ENCODE measurements around the gene TMEM91.
A peak's percentile ranks its signal among the peaks of the same experiment; 100 is the strongest.
"Not testable (repeated sequence)": the region's sequence is repeated elsewhere in the genome, so short reads cannot be mapped to it uniquely, and the experiment has no call there.

The TMEM91 gene

GRCh38 chr19:41376241-41376997 is at the start of gene TMEM91:
Gene TMEM91, plus strand, starts transcription at chr19:41376533. Its CDS starts 1,777 bp downstream, at chr19:41378310.
- peak; percentile 42 for DNase-seq

DNA sequence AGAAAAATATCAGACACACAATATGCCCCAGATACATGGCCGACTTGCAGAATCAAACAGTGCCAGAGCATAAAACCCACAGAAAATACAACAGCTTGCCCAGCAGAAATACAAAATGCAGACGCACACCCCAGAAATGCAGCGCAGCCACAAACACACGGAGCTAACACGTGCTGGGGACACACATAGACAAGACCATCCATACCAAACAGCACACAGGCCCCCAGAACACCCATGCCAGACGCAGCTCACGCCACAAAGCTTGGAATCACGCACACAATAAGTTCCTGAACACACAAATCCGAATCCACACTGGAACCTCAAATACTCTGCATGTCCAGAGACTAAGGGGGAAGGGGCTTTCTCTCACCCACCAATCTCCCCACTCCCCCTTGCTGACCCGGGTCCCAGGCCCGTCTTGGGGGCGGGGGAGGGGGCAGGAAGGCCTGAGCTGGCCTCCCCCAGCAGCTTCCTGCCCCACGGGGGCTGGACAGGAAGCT is 49.2 kb upstream of the TMEM91 start:
- no peak for DNase-seq

DNA sequence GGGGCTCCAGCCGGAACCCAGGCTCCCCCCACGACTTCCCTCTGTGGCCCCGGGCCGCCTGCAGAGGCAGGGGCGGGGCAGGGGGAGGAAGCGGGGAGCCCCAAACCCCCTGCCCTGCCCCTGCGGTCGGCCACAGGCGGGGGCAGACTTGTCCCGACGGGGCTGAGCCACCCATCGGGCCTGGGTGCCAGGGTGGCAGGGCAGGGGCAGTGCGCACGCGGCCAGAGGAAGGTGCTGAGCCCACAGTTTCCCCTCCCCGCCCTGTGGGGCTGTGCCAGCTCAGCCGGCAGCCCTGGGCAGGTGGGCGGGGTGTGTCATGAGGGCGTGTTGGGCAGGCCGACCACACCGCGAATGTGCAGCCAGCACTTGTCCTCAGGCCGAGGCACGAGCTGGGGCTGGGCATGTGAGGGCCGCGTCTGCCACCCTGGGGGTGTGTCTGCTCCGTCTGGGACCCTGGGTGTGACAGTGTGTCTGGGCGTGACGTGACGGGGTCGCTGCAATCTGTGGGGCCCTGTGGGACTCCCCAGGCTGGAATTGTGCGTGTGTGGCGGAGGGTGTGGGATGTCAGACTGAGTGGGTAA is 48.7 kb upstream of the TMEM91 start:
- peak; percentile 88 for DNase-seq

DNA sequence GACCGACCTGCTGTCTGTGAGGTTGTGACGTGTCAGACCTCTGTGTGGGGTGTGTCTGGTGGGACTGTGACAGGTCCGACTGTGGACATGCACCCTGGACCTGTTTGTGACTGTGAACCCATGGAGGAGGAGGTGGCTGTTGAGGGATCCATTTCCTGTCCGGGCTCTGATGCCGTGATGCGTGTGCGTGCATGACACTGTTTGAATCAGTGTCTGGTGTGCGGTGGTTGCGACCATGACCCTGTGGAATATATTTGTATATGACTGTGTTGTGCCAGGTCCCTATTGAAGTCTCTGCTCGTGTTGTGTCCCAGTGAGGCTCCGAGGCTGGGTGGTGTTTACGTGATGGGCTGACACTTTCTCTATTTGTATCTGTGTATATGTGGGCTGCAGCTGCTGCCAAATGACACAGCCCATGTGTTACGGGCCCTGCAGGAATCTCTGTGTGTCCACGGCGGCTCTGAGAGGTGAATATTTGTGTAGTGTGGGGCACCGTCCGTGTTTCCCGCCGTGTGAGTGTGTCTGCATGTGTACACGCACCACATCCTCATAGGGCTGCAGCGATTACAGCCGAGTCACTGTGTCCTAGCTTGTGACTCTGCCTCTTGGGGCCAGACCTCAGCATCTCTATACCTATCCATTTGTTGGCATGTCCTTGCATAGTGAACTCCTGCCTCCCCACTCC is 48.0 kb upstream of the TMEM91 start:
- DNase-seq: no peak

GRCh38 chr19:41328842-41329225 is 47.5 kb upstream of the TMEM91 start:
- no peak for DNase-seq

DNA sequence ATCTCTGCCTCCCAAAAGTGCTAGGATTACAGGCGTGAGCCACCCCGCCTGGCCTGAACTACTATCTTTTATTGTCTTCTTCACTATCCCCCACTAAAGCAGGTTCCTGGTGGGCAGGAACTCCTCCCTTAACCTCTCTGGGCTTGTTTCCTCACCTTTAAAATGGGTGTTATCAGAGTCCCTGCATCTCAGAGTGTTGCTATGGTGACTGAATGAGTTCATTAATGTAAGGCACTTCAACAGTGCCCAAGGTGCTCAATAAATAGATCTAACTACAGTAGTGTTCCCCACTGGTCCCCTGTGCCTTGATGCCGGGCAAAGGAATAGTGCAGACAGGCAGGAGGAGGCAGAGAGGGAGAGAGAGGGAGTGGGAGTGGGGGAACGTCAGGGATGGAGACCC is 45.9 kb upstream of the TMEM91 start:
- DNase-seq: no peak

- no peak for DNase-seq
Measured at GRCh38 chr19:41330946-41331678, 45.2 kb upstream of the TMEM91 start.

DNA sequence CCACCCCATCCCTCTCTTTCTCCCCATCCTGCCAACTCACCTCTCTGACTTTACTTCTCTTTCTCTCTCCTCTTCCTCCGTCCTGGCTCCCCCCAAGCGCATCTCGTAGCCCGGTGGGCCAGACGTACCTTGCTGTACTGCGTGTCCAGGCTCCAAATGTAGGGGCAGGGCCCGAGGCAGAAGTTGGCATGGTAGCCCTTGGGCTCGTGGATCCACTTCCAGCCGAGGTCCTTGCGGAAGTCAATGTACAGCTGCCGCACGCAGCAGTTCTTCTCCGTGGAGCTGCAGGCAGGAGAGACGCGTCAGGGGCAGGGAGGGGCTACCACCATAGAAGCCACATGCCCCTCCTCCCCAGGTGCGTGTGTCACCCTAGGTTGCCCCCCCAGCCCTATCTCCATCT is 44.3 kb upstream of the TMEM91 start:
- no peak for DNase-seq

GRCh38 chr19:41332468-41332867 is 43.9 kb upstream of the TMEM91 start:
- DNase-seq: no peak

DNA sequence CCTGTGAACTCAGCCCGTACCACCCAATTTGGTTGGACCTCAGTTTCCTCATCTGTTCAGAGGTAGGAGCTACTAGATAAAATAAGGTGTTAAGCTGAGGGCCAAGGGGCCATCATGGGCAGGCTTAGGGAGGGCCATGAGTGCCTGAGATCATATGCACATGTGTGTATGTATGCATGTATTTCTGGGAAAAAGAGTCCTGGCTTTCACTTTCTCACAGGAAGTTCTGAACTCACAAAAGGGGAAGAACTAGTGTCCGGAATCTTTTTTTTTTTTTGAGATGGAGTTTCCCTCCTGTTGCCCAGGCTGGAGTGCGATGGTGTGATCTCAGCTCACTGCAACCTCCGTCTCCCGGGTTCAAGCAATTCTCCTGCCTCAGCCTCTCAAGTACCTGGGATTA is 41.5 kb upstream of the TMEM91 start:
- DNase-seq: no peak

DNA sequence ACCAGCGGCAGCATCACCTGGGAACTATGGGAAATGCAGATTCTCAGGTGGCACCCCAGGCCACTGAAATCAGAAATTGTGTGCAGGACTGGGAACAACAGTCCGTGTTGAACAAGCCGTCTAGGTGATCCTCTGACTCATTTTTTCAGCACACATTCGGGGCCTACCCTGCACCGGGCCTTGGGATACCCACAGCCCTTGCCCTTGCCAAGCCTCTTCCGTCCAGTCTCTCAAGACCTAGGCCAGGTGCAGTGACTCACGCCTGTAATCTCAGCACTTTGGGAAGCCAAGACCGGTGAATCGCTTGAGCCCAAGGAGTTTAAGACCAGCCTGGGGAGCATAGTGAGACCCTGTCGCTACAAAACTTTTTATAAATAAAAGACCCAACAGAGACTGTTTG is 40.9 kb upstream of the TMEM91 start:
- DNase-seq: no peak

DNA sequence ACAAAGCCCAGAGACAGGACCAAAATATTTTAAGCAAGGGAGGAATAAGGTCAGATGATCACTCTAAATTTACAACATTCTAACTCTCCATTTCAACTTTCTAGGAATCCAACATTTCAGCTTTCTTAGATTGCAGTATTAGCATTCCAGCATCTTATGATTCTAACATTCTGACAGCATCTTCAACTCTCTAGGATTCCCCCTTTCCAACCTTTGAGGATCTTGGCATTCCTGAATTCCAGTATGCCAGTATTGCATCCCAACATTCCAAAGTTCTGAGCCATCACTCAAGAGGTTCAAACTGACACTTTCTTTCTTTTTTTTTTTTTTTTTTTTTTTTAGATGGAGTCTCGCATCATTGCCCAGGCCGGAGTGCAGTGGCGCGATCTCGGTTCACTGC is 36.4 kb upstream of the TMEM91 start:
- no peak for DNase-seq

GRCh38 chr19:41341669-41342490 is 34.5 kb upstream of the TMEM91 start:
- DNase-seq: no peak

- DNase-seq: no peak
Measured at GRCh38 chr19:41344162-41344561, 32.2 kb upstream of the TMEM91 start.

DNA sequence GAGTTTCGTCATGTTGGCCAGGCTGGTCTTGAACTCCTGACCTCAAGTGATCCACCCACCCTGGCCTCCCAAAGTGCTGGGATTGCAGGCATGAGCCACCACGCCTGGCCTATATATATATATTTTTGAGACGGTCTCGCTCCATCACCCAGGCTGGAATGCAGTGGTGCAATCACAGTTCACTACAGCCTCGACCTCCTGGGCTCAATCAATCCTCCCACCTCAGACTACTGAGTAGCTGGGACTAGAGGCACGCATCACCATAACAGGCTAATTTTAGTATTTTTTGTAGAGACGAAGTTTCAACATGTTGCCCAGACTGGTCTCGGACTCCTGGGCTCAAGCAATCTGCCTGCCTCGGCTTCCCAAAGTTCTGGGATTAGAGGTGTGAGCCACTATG is 29.4 kb upstream of the TMEM91 start:
- DNase-seq: not testable (repeated sequence)

- DNase-seq: no peak
Measured at GRCh38 chr19:41350735-41351338, 25.5 kb upstream of the TMEM91 start.

DNA sequence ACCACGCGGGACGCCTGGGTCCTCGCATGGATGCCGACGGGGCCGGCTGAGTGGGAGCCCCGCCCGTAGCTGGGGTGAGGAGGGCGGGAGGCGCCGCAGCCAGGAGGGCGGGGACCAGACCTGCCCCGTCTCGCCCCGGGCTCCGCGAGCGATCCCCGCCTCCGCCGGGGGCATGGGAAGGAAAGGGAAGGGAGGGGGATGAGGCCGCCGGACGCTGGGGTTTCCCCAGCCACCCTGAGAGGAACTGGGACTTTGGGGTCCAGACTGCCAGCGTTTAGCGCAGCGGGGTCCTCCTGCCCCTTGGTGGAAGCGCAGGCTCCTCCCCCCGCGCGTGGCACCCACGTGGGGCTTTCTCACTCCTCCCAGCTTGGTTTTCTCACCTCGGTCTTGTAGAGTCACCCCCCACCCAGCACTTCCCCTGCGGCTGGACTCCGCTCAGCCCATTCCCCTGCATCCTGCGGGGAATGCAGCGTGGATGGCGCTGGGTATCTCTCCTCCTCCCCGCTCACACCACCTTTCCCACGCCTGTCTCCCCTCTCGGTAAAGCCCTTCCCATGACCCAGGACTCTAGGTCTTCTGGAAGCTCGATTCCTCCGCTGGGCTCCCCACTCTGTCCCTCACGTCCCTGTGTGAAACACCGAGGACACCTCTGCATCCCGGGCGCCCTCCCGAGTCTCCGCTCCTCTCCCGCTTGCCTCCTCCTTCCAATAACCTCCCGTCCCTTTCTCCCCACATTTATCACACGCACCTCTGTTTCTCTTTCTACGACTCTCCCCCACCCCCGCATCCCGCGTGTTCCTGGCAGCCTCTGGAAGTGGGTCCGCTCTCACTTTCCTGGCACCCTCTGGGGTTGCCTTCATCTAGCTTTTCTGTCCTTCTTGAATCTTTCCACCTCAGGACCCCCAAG is 24.7 kb upstream of the TMEM91 start:
- peak; percentile 87 for DNase-seq

- no peak for DNase-seq
Measured at GRCh38 chr19:41352279-41352608, 24.1 kb upstream of the TMEM91 start.

GRCh38 chr19:41352609-41353465 is 23.5 kb upstream of the TMEM91 start:
- DNase-seq: peak; percentile 83
